Amniotic epithelial cell (primary cell): ENCODE measurements around the gene F2.
"Not testable (repeated sequence)": the region's sequence is repeated elsewhere in the genome, so short reads cannot be mapped to it uniquely, and the experiment has no call there.

Experiments
- DNase-seq: peaks from one replicate; pipeline ENCODE4 v3.0.0-alpha.2; 2010; ENCODE audit warnings: low read depth

The F2 gene

GRCh38 chr11:46686886-46687795 lies 31.9 kb upstream of the F2 start:
- peak; percentile 63 for DNase-seq

- no peak for DNase-seq
Observed at GRCh38 chr11:46690702-46691101, 28.3 kb upstream of the F2 start.

- DNase-seq, result no peak
Observed at GRCh38 chr11:46692450-46692849, 26.6 kb upstream of the F2 start.

- DNase-seq, result peak; percentile 93
Observed at GRCh38 chr11:46693597-46694012, 25.4 kb upstream of the F2 start.

- DNase-seq, result no peak
Observed at GRCh38 chr11:46694072-46694471, 24.9 kb upstream of the F2 start.

- DNase-seq, result no peak
Observed at GRCh38 chr11:46694607-46695006, 24.4 kb upstream of the F2 start.

GRCh38 chr11:46695345-46696211 lies 23.4 kb upstream of the F2 start:
- no peak for DNase-seq

GRCh38 chr11:46696212-46696558 lies 22.8 kb upstream of the F2 start:
- DNase-seq, result no peak

- DNase-seq, result peak; percentile 58
Observed at GRCh38 chr11:46697303-46697702, 21.7 kb upstream of the F2 start.

- DNase-seq, result no peak
Observed at GRCh38 chr11:46697723-46698122, 21.3 kb upstream of the F2 start.

GRCh38 chr11:46698597-46698996 lies 20.4 kb upstream of the F2 start:
- DNase-seq, result peak; percentile 66

GRCh38 chr11:46700241-46701077 lies 18.6 kb upstream of the F2 start, which contains the start of the genes ARHGAP1 and ZNF408:
Gene ARHGAP1 (minus strand): TSS chr11:46700619. CDS start chr11:46696107, 4,512 bp downstream.
Gene ZNF408 (plus strand): TSS chr11:46701031. CDS start chr11:46701048, 17 bp downstream.
- peak; percentile 98 for DNase-seq

- DNase-seq, result no peak
Observed at GRCh38 chr11:46701078-46701654, 17.8 kb upstream of the F2 start.

- DNase-seq, result no peak
Observed at GRCh38 chr11:46705070-46705688, 13.8 kb upstream of the F2 start.

- no peak for DNase-seq
Observed at GRCh38 chr11:46706886-46707285, 12.1 kb upstream of the F2 start.

- DNase-seq, result not testable (repeated sequence)
Observed at GRCh38 chr11:46709351-46709750, 9.7 kb upstream of the F2 start.

- DNase-seq, result peak; percentile 88
Observed at GRCh38 chr11:46710821-46711269, 8.2 kb upstream of the F2 start.

GRCh38 chr11:46711303-46711702 lies 7.7 kb upstream of the F2 start:
- DNase-seq, result peak; percentile 21

GRCh38 chr11:46712874-46713576 lies 6.0 kb upstream of the F2 start:
- no peak for DNase-seq

GRCh38 chr11:46717825-46718154 lies 1.2 kb upstream of the F2 start:
- not testable (repeated sequence) for DNase-seq
